Measurements from ENCODE around the gene CPEB2.

- no peak for TF ChIP-seq EZH2 (IDR thresholded peaks at IDR 0.05; ENCODE audit: insufficient read depth, poor library complexity, severe bottlenecking)
- TF ChIP-seq EZH2phosphoT487 (IDR thresholded peaks at IDR 0.05; ENCODE audit: insufficient read depth, low read depth): no peak
Measured at GRCh38 chr4:15110120-15110571, 107.9 kb downstream of the CPEB2 start.
